ENCODE data around the gene MTHFD1. TPM values are rescaled to one million over a fixed set of nuclear protein-coding genes. Genes with fewer than 3 reads are reported as not detected.

MTHFD1 gene
- polyA plus RNA-seq, 2 of the 4 experiments (the other 2 are of a cell fraction) = 105 to 159 TPM

GRCh38 chr14:64412237-64412636, 24.1 kb downstream of the MTHFD1 start:
- Histone ChIP-seq H3K9me3 (no peaks in the 10 kb centered on the region), H3K27ac (no peak overlapping the region), H3K4me3 (no peak overlapping the region), H3K4me1 (peaks cover 32% of the 10 kb centered on the region), H3K4me2 (no peak overlapping the region)
- DNase-seq (ENCODE audit: low read depth in 1 of 2, low spot score in 1 of 2) = no peak
- ChIA-PET POLR2A (no interaction called here), CTCF (interaction anchor here (0.7 to 2.2 kb wide), 3 partner anchors 9 to 225 kb away, joined by 3 to 7 read pairs (median 3); no protein-coding TSS in a partner anchor)
- no peak for ATAC-seq
- TF ChIP-seq HDAC2 (IDR thresholded peaks at IDR 0.05) (no peak), BCL3 (IDR thresholded peaks at IDR 0.05) (no peak), RAD21 (conservative IDR thresholded peaks at IDR 0.05 in 1 of 2, IDR thresholded peaks at IDR 0.05 in 1 of 2) (no peak), MAZ (IDR thresholded peaks at IDR 0.05; ENCODE audit: borderline replicate concordance, low read depth, low read length) (no peak), EHF (CRISPR knock-in tag; IDR thresholded peaks at IDR 0.05) (no peak), EHMT2 (IDR thresholded peaks at IDR 0.05; ENCODE audit: low read depth) (no peak), FOSL2 (IDR thresholded peaks at IDR 0.05) (no peak), FOSL2 (CRISPR knock-in tag; IDR thresholded peaks at IDR 0.05) (no peak), MYC (IDR thresholded peaks at IDR 0.05; ENCODE audit: borderline replicate concordance, low read length) (no peak)
- FAIRE-seq = no peak
- WGBS (ENCODE audit: missing lambda C conversion rate) = 97% methylated on average over 1 of the region's 1 CpG

DNA sequence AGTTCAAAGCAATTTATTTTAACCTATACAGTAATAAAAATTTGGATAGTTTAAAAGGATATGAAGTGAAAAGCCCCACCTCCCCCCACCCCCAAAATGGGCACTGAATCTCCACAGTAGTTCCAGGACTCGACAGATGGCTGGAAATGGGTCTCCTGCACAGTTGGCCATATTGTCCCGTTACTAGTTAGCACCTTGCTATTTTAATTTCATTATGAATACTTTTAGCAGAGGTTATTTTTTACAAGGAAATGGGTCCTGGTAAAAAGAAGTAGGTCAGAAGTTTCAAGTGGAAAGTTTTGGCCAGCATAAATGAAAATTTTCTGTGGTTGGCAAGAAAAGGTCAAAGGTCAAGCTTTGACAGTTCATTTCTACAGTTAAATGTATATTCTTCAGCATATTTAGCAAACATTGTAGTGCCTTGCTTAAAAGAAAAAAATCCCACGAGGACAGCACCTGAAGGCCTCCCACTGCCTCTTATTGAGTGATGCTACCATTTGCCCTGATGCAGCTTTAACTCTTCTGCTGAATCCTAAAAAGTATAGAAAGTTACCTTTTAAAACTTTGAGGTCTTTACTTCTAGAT, 28.3 kb downstream of the MTHFD1 start:
- no peaks in the 10 kb centered on the region for H3K9me3 ChIP-seq
- DNase-seq (ENCODE audit: low read depth in 1 of 2, low spot score in 1 of 2) = no peak
- CTCF ChIA-PET = interaction anchor here (1.3 to 3.2 kb wide), 4 partner anchors 13 to 220 kb away, joined by 3 to 18 read pairs (median 5); no protein-coding TSS in a partner anchor
- no peak overlapping the region for H3K27ac ChIP-seq
- no peak overlapping the region for H3K4me3 ChIP-seq
- no peak for FAIRE-seq
- H3K4me2 ChIP-seq = no peak overlapping the region
- WGBS (ENCODE audit: missing lambda C conversion rate) = 76% methylated on average over 3 of the region's 3 CpGs
- POLR2A ChIA-PET = no interaction called here
- TF ChIP-seq GATA3 (IDR thresholded peaks at IDR 0.05; ENCODE audit: borderline replicate concordance) = no peak
- no peak for TF ChIP-seq MAZ (IDR thresholded peaks at IDR 0.05; ENCODE audit: borderline replicate concordance, low read depth, low read length)
- no peak for TF ChIP-seq FOSL2 (IDR thresholded peaks at IDR 0.05)
- no peak for TF ChIP-seq FOSL2 (CRISPR knock-in tag; IDR thresholded peaks at IDR 0.05)
- TF ChIP-seq, protein P1, sequence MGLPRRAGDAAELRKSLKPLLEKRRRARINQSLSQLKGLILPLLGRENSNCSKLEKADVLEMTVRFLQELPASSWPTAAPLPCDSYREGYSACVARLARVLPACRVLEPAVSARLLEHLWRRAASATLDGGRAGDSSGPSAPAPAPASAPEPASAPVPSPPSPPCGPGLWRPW (IDR thresholded peaks at IDR 0.05) = no peak
- TF ChIP-seq TFCP2L1 (CRISPR knock-in tag; IDR thresholded peaks at IDR 0.05) = no peak
- TF ChIP-seq NR3C1 (IDR thresholded peaks at IDR 0.05) = no peak
- TF ChIP-seq ZNF302 (CRISPR knock-in tag; IDR thresholded peaks at IDR 0.05) = no peak
- TF ChIP-seq, protein P2, sequence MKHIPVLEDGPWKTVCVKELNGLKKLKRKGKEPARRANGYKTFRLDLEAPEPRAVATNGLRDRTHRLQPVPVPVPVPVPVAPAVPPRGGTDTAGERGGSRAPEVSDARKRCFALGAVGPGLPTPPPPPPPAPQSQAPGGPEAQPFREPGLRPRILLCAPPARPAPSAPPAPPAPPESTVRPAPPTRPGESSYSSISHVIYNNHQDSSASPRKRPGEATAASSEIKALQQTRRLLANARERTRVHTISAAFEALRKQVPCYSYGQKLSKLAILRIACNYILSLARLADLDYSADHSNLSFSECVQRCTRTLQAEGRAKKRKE (CRISPR knock-in tag; IDR thresholded peaks at IDR 0.05; ENCODE audit: low read depth) = no peak
- no peak for TF ChIP-seq JUN (IDR thresholded peaks at IDR 0.05)
- TF ChIP-seq RFX5 (IDR thresholded peaks at IDR 0.05) = no peak
- TF ChIP-seq E2F6 (IDR thresholded peaks at IDR 0.05; ENCODE audit: borderline replicate concordance, low read depth) = no peak
- peaks cover 15% of the 10 kb centered on the region; the same call in 2 of the 3 replicates for H3K4me1 ChIP-seq
- no peak for ATAC-seq

GRCh38 chr14:64417055-64417770, 29.1 kb downstream of the MTHFD1 start:
- peaks cover 15% of the 10 kb centered on the region; the same call in 2 of the 3 replicates for H3K4me1 ChIP-seq
- FAIRE-seq (no peak), ATAC-seq (no peak), DNase-seq (ENCODE audit: low read depth in 1 of 2, low spot score in 1 of 2) (no peak)
- POLR2A ChIA-PET = no interaction called here
- H3K4me3 ChIP-seq = no peak overlapping the region
- no peaks in the 10 kb centered on the region for H3K9me3 ChIP-seq
- CTCF ChIA-PET = interaction anchor here (1.3 to 3.2 kb wide), 4 partner anchors 12 to 219 kb away, joined by 3 to 18 read pairs (median 5); no protein-coding TSS in a partner anchor
- H3K27ac ChIP-seq = no peak overlapping the region
- H3K4me2 ChIP-seq = no peak overlapping the region
- 93% methylated on average over 5 of the region's 5 CpGs for WGBS (ENCODE audit: missing lambda C conversion rate)
- TF ChIP-seq KDM1A (IDR thresholded peaks at IDR 0.05; ENCODE audit: low read depth) (no peak), HOXB5 (CRISPR knock-in tag; IDR thresholded peaks at IDR 0.05) (no peak), GATA3 (IDR thresholded peaks at IDR 0.05; ENCODE audit: borderline replicate concordance) (no peak), HMGXB4 (CRISPR knock-in tag; IDR thresholded peaks at IDR 0.05; ENCODE audit: borderline replicate concordance) (no peak), E2F6 (IDR thresholded peaks at IDR 0.05; ENCODE audit: borderline replicate concordance, low read depth) (no peak), TP53 (CRISPR knock-in tag; IDR thresholded peaks at IDR 0.05) (no peak), HEYL (CRISPR knock-in tag; IDR thresholded peaks at IDR 0.05) (no peak), PHF8 (IDR thresholded peaks at IDR 0.05; ENCODE audit: borderline replicate concordance, low read depth) (no peak), SREBF2 (IDR thresholded peaks at IDR 0.05) (no peak)

Measured in A549 (cell line).